ENCODE data around the gene RBM14. TPM values are rescaled to one million over a fixed set of nuclear protein-coding genes. Genes with fewer than 3 reads are reported as not detected.

RBM14 gene
- total and polyA plus RNA-seq, 3 donors from 2014 or later = 85.2 to 149 (median 146) TPM

- no peaks in the 10 kb centered on the region for H3K4me1 ChIP-seq
- no peak overlapping the region for H3K27ac ChIP-seq
- H3K9me3 ChIP-seq = no peaks in the 10 kb centered on the region
- H3K27me3 ChIP-seq = no peaks in the 10 kb centered on the region
- WGBS, 2 donors = 87 to 96% methylated on average over 6 of the region's 6 CpGs
- H3K36me3 ChIP-seq (ENCODE audit: low read depth, missing control alignments) = no peaks in the 10 kb centered on the region
- TF ChIP-seq POLR2A (IDR thresholded peaks at IDR 0.05) = no peak
- TF ChIP-seq CTCF (IDR thresholded peaks at IDR 0.05) = no peak
- intact Hi-C loops (cut with DNase I; ENCODE audit: low total_unique reads) = no loop called here
- no peak for DNase-seq
- H3K4me3 ChIP-seq = no peak overlapping the region
These were observed 36.7 kb downstream of the RBM14 start for GRCh38 chr11:66653123-66653522.

- no peak overlapping the region for H3K4me3 ChIP-seq
- H3K36me3 ChIP-seq (ENCODE audit: low read depth, missing control alignments) = no peaks in the 10 kb centered on the region
- no peak overlapping the region for H3K27ac ChIP-seq
- no peaks in the 10 kb centered on the region for H3K27me3 ChIP-seq
- no peaks in the 10 kb centered on the region for H3K9me3 ChIP-seq
- WGBS, 2 donors = 49 to 57% methylated on average over 2 of the region's 2 CpGs
- TF ChIP-seq CTCF (IDR thresholded peaks at IDR 0.05) = no peak
- no peak for TF ChIP-seq POLR2A (IDR thresholded peaks at IDR 0.05)
- intact Hi-C loops (cut with DNase I; ENCODE audit: low total_unique reads) = no loop called here
- DNase-seq = no peak
- no peaks in the 10 kb centered on the region for H3K4me1 ChIP-seq
These were observed 43.3 kb downstream of the RBM14 start for GRCh38 chr11:66659763-66660162.

- TF ChIP-seq POLR2A (IDR thresholded peaks at IDR 0.05) = no peak
- TF ChIP-seq CTCF (IDR thresholded peaks at IDR 0.05) = no peak
- no peak overlapping the region for H3K27ac ChIP-seq
- H3K36me3 ChIP-seq (ENCODE audit: low read depth, missing control alignments) = no peaks in the 10 kb centered on the region
- H3K4me3 ChIP-seq = no peak overlapping the region
- no peaks in the 10 kb centered on the region for H3K4me1 ChIP-seq
- WGBS, 2 donors = 73 to 100% methylated on average over 1 of the region's 1 CpG
- DNase-seq = no peak
- intact Hi-C loops (cut with DNase I; ENCODE audit: low total_unique reads) = no loop called here
- H3K27me3 ChIP-seq = no peaks in the 10 kb centered on the region
- H3K9me3 ChIP-seq = no peaks in the 10 kb centered on the region
These were observed 47.4 kb downstream of the RBM14 start for GRCh38 chr11:66663741-66664296.

GRCh38 chr11:66665369-66665768, 48.9 kb downstream of the RBM14 start:
- H3K27me3 ChIP-seq = no peaks in the 10 kb centered on the region
- no peaks in the 10 kb centered on the region for H3K4me1 ChIP-seq
- H3K27ac ChIP-seq = no peak overlapping the region
- 89 to 92% methylated on average over 11 of the region's 11 CpGs for WGBS, 2 donors
- intact Hi-C loops (cut with DNase I; ENCODE audit: low total_unique reads) = no loop called here
- H3K9me3 ChIP-seq = no peaks in the 10 kb centered on the region
- DNase-seq = no peak
- H3K36me3 ChIP-seq (ENCODE audit: low read depth, missing control alignments) = no peaks in the 10 kb centered on the region
- TF ChIP-seq CTCF (IDR thresholded peaks at IDR 0.05) (no peak), POLR2A (IDR thresholded peaks at IDR 0.05) (no peak)
- H3K4me3 ChIP-seq = no peak overlapping the region

GRCh38 chr11:66670816-66671215, 54.4 kb downstream of the RBM14 start:
- intact Hi-C loops (cut with DNase I; ENCODE audit: low total_unique reads) = loop anchor here (10.0 kb wide), 1 partner anchor 186 kb away; the partner anchor contains the start of gene DPP3
- Histone ChIP-seq H3K36me3 (ENCODE audit: low read depth, missing control alignments) (no peaks in the 10 kb centered on the region), H3K9me3 (no peaks in the 10 kb centered on the region), H3K27ac (no peak overlapping the region), H3K4me3 (no peak overlapping the region), H3K27me3 (no peaks in the 10 kb centered on the region), H3K4me1 (peaks cover 1% of the 10 kb centered on the region)
- DNase-seq = no peak
- WGBS, 2 donors = 73 to 75% methylated on average over 5 of the region's 5 CpGs
- TF ChIP-seq POLR2A (IDR thresholded peaks at IDR 0.05) = no peak
- TF ChIP-seq CTCF (IDR thresholded peaks at IDR 0.05) = no peak

Measured in testis (tissue), 3 donors.